Glutamatergic neuron (in vitro differentiated cells): ENCODE results near the gene FBP1. TPM values are rescaled to one million over a fixed set of nuclear protein-coding genes. Genes with fewer than 3 reads are reported as not detected.
"Not testable (repeated sequence)": the region's sequence is repeated elsewhere in the genome, so short reads cannot be mapped to it uniquely, and the experiment has no call there.

Source experiments
- DNase-seq: peaks from one replicate; pipeline ENCODE4 v3.0.0; 2022
- H3K27ac Mint-ChIP-seq: one replicate; pipeline ENCODE4 v1.8.0; 2020; ENCODE audit warnings: mild to moderate bottlenecking, mixed read lengths, inconsistent platforms; ENCODE audit not compliant: unreplicated experiment
- H3K27me3 Mint-ChIP-seq: one replicate; pipeline ENCODE4 v1.8.0; 2020; ENCODE audit warnings: mild to moderate bottlenecking, moderate library complexity, mixed read lengths, inconsistent platforms; ENCODE audit not compliant: unreplicated experiment
- H3K36me3 Mint-ChIP-seq: one replicate; pipeline ENCODE4 v1.8.0; 2020; ENCODE audit warnings: mild to moderate bottlenecking, mixed read lengths, inconsistent platforms; ENCODE audit not compliant: unreplicated experiment
- H3K4me1 Mint-ChIP-seq: one replicate; pipeline ENCODE4 v1.8.0; 2020; ENCODE audit warnings: mild to moderate bottlenecking, low read depth, mixed read lengths, inconsistent platforms; ENCODE audit not compliant: unreplicated experiment
- H3K4me3 Mint-ChIP-seq: one replicate; pipeline ENCODE4 v1.8.0; 2020; ENCODE audit warnings: mild to moderate bottlenecking, mixed read lengths, inconsistent platforms; ENCODE audit not compliant: unreplicated experiment
- H3K9me3 Mint-ChIP-seq: one replicate; pipeline ENCODE4 v1.8.0; 2020; ENCODE audit warnings: mild to moderate bottlenecking, moderate library complexity, mixed read lengths, inconsistent platforms; ENCODE audit not compliant: unreplicated experiment
- CTCF ChIP-seq: fragments of 200-600 bp; sonication (generic); IDR thresholded peaks from one replicate; pipeline ENCODE4 v1.5.0; 2021; ENCODE audit not compliant: partially characterized antibody, unreplicated experiment
- total RNA-seq: library from RNA; stranded (reverse); fragmentation: NEBNext Ultra II Directional; extraction: Animal tissue kit (Norgen Biotek cat#: 25700); gene quantifications from one replicate; pipeline ENCODE4 v1.2.1, GENCODE V29; 2021; ENCODE audit not compliant: unreplicated experiment

FBP1 gene
- total RNA-seq, 1 donor from 2014 or later = not detected

GRCh38 chr9:94576131-94576530 lies 63.2 kb downstream of the FBP1 start:
- Mint-ChIP-seq H3K27me3 (no peaks in the 10 kb centered on the region), H3K9me3 (peaks cover 3% of the 10 kb centered on the region), H3K36me3 (peaks cover 8% of the 10 kb centered on the region), H3K4me1 (no peaks in the 10 kb centered on the region), H3K4me3 (no peak overlapping the region), H3K27ac (no peak overlapping the region)
- DNase-seq = no peak
- TF ChIP-seq CTCF = no peak

GRCh38 chr9:94568972-94569712 lies 70.2 kb downstream of the FBP1 start:
- Mint-ChIP-seq H3K27ac (no peak overlapping the region), H3K9me3 (peaks cover 3% of the 10 kb centered on the region)
- no peak for TF ChIP-seq CTCF

DNA sequence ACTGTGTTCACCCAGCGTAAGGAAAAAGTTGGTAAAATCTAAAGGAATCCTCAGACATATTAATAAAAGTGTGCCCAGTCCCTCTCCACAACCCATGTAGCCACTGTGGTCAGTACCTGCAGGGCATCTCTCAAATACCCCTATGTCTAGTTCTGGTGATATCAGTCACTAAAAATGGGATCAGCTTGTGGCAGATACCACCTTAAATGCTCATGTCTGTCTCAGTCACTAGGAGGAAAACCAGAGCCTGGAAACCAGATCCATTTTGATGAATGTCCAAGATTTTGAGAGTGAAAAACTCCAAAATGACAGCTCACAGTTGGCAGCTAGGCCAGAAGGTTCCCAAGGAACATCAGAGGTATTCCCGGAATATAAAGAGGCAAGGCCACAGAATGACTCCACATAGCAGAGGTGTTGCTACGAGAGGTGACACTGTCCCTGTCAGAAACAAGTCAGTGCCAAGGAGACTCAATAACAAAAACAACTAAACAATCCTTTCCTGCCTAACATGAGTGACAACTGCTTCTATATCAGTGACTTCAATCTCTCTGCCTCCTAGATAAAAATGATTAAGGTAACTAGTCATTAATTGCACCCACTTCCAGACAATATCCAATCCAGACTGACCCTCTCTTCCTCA lies 70.9 kb downstream of the FBP1 start:
- Mint-ChIP-seq H3K4me3 (no peak overlapping the region), H3K9me3 (peaks cover 3% of the 10 kb centered on the region), H3K27ac (no peak overlapping the region), H3K36me3 (peaks cover 18% of the 10 kb centered on the region), H3K4me1 (no peaks in the 10 kb centered on the region), H3K27me3 (no peaks in the 10 kb centered on the region)
- DNase-seq = no peak
- no peak for TF ChIP-seq CTCF

More at GRCh38 chr9:94568972-94569712, 70.2 kb downstream of the FBP1 start:
- peaks cover 11% of the 10 kb centered on the region for H3K36me3 Mint-ChIP-seq
- no peaks in the 10 kb centered on the region for H3K27me3 Mint-ChIP-seq
- no peak overlapping the region for H3K4me3 Mint-ChIP-seq
- H3K4me1 Mint-ChIP-seq = no peaks in the 10 kb centered on the region
- no peak for DNase-seq

DNA sequence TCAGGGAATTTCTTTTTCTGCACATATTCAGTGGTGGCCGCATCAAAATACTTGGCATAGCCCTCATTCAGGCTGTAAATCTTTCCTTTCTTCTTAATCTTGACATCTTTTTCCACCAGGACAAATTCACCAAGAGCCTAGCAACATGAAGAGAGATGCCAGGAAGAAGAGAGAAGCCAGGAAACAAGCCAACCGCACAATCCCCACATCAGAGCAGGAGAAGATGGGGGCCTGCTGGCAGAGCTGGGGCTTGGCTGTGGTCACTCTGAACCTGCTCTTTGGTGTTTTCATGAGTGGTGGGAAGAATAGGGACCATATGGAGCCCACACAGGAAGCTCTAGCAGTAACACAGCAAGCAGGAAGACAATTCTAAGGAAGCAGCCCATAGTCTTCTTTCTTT lies 72.0 kb downstream of the FBP1 start:
- no peak overlapping the region for H3K4me3 Mint-ChIP-seq
- TF ChIP-seq CTCF = no peak
- peaks cover 3% of the 10 kb centered on the region for H3K27me3 Mint-ChIP-seq
- no peak overlapping the region for H3K27ac Mint-ChIP-seq
- H3K36me3 Mint-ChIP-seq = peaks cover 18% of the 10 kb centered on the region
- no peak for DNase-seq
- peaks cover under 1% of the 10 kb centered on the region for H3K9me3 Mint-ChIP-seq
- H3K4me1 Mint-ChIP-seq = no peaks in the 10 kb centered on the region

DNA sequence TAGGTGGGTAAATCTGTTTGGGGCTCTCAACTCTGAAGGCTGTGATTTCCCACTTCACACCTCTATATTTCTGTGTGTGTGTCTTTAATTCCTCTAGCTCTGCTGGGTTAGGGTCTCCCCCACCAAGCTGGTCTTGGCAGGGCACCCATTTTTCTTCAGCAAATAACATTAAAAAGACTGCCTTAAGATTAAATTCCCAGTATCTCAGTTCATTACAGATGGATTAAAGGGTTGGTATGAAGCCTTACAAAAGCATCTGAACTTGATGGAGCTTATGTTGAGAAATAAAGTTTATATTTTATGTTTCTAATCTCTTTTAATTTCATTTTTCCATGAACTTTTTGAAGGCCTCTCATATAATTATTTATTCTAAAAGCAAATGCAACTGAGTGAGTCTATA lies 72.8 kb downstream of the FBP1 start:
- H3K4me1 Mint-ChIP-seq = no peaks in the 10 kb centered on the region
- TF ChIP-seq CTCF = no peak
- no peaks in the 10 kb centered on the region for H3K9me3 Mint-ChIP-seq
- H3K4me3 Mint-ChIP-seq = no peak overlapping the region
- H3K27ac Mint-ChIP-seq = no peak overlapping the region
- peaks cover 11% of the 10 kb centered on the region for H3K36me3 Mint-ChIP-seq
- DNase-seq = no peak
- H3K27me3 Mint-ChIP-seq = peaks cover 4% of the 10 kb centered on the region

- H3K9me3 Mint-ChIP-seq, H3K4me1 Mint-ChIP-seq, H3K27ac Mint-ChIP-seq, DNase-seq, H3K4me3 Mint-ChIP-seq, H3K27me3 Mint-ChIP-seq: not testable (repeated sequence)
- H3K36me3 Mint-ChIP-seq = peaks cover 11% of the 10 kb centered on the region
Measured at GRCh38 chr9:94564279-94564678, 75.0 kb downstream of the FBP1 start.
